Stimulated activated CD4-positive, alpha-beta T cell treated with anti-CD3 and anti-CD28 coated beads, Interleukin-12 subunit alpha, Interleukin-12 subunit beta, amount 100 ng/mL, for 48 hours (primary cell): ENCODE data around the gene ANKEF1.
A peak's percentile ranks its signal among the peaks of the same experiment; 100 is the strongest.

ENCODE experiments used
- DNase-seq, 3 donors: peaks; one replicate each; pipeline ENCODE4 v3.0.0-alpha.2; 2020; ENCODE audit warnings: low read depth in 2 of 3, low spot score in 1 of 3

The ANKEF1 gene

GRCh38 chr20:10080574-10080973 is 45.8 kb downstream of the ANKEF1 start:
- DNase-seq, result no peak

- DNase-seq, result no peak
Measured at GRCh38 chr20:10089871-10090587, 55.2 kb downstream of the ANKEF1 start.

- peak in 1 of 3 donors; percentile 14 for DNase-seq
Measured at GRCh38 chr20:10090588-10091166, 55.9 kb downstream of the ANKEF1 start.

GRCh38 chr20:10093087-10093591 is 58.4 kb downstream of the ANKEF1 start:
- DNase-seq, result no peak

GRCh38 chr20:10094566-10095173 is 59.9 kb downstream of the ANKEF1 start:
- DNase-seq, result no peak

- no peak for DNase-seq
Measured at GRCh38 chr20:10096790-10097189, 62.0 kb downstream of the ANKEF1 start.

GRCh38 chr20:10105046-10105445 is 70.3 kb downstream of the ANKEF1 start:
- DNase-seq, result no peak
